HEK293 (cell line): ENCODE data around the gene OR8J3.
"Not testable (repeated sequence)": the region's sequence is repeated elsewhere in the genome, so short reads cannot be mapped to it uniquely, and the experiment has no call there.

Source experiments
- BCL11A ChIP-seq: fragments of 450-650 bp; formaldehyde crosslinking; IDR thresholded peaks from 2 replicates; pipeline ENCODE4 v1.5.1; 2016; ENCODE audit warnings: low read depth, missing biosample characterization, missing genetic modification characterization
- BCL11B ChIP-seq: fragments of 450-650 bp; formaldehyde crosslinking; IDR thresholded peaks from 2 replicates; pipeline ENCODE4 v1.5.1; 2016; ENCODE audit warnings: low read depth, missing biosample characterization, missing genetic modification characterization
- YY1 ChIP-seq: fragments of 450-650 bp; formaldehyde crosslinking; IDR thresholded peaks from 2 replicates; pipeline ENCODE4 v1.5.1; 2018; ENCODE audit warnings: missing biosample characterization, missing genetic modification characterization
- ZNF10 ChIP-seq: fragments of 450-650 bp; formaldehyde crosslinking; IDR thresholded peaks from 2 replicates; pipeline ENCODE4 v1.5.1; 2017; ENCODE audit warnings: missing biosample characterization, missing genetic modification characterization
- ZNF239 ChIP-seq: fragments of 450-650 bp; formaldehyde crosslinking; IDR thresholded peaks from 2 replicates; pipeline ENCODE4 v1.5.1; 2016; ENCODE audit warnings: missing biosample characterization, missing genetic modification characterization
- ZNF311 ChIP-seq: fragments of 450-650 bp; formaldehyde crosslinking; IDR thresholded peaks from 2 replicates; pipeline ENCODE4 v1.5.1; 2017; ENCODE audit warnings: missing biosample characterization, missing genetic modification characterization, borderline replicate concordance
- ZNF843 ChIP-seq: fragments of 450-650 bp; formaldehyde crosslinking; IDR thresholded peaks from 2 replicates; pipeline ENCODE4 v1.5.1; 2016; ENCODE audit warnings: missing biosample characterization, missing genetic modification characterization
- TF ChIP-seq, protein P1 (sequence below): fragments of 450-650 bp; formaldehyde crosslinking; IDR thresholded peaks from 2 replicates; pipeline ENCODE4 v1.5.1; 2016; ENCODE audit warnings: missing biosample characterization, missing genetic modification characterization
- TF ChIP-seq, protein P2 (sequence below): fragments of 450-650 bp; formaldehyde crosslinking; conservative IDR thresholded peaks from 2 replicates; pipeline ENCODE4 v1.5.1; 2016; ENCODE audit warnings: low read depth, missing biosample characterization, missing genetic modification characterization
- TF ChIP-seq, protein P3 (sequence below): fragments of 450-650 bp; formaldehyde crosslinking; IDR thresholded peaks from 2 replicates; pipeline ENCODE4 v1.5.1; 2016; ENCODE audit warnings: missing biosample characterization, missing genetic modification characterization
- TF ChIP-seq, protein P4 (sequence below): fragments of 450-650 bp; formaldehyde crosslinking; IDR thresholded peaks from 2 replicates; pipeline ENCODE4 v1.5.1; 2016; ENCODE audit warnings: missing biosample characterization, missing genetic modification characterization
- TF ChIP-seq, protein P5 (sequence below): fragments of 450-650 bp; formaldehyde crosslinking; IDR thresholded peaks from 2 replicates; pipeline ENCODE4 v1.5.1; 2016; ENCODE audit warnings: missing biosample characterization, missing genetic modification characterization, low read depth

DNA sequence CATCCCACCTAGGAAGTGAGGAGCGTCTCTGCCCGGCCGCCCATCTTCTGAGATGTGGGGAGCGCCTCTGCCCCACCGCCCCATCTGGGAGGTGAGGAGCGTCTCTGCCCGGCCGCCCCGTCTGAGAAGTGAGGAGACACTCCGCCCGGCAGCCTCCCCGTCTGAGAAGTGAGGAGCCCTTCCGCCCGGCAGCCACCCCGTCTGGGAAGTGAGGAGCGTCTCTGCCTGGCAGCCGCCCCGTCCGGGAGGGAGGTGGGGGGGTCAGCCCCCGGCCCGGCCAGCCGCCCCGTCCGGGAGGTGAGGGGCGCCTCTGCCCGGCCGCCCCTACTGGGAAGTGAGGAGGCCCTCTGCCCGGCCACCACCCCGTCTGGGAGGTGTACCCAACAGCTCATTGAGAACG is 3.7 kb upstream of the OR8J3 start:
- TF ChIP-seq, protein P1, sequence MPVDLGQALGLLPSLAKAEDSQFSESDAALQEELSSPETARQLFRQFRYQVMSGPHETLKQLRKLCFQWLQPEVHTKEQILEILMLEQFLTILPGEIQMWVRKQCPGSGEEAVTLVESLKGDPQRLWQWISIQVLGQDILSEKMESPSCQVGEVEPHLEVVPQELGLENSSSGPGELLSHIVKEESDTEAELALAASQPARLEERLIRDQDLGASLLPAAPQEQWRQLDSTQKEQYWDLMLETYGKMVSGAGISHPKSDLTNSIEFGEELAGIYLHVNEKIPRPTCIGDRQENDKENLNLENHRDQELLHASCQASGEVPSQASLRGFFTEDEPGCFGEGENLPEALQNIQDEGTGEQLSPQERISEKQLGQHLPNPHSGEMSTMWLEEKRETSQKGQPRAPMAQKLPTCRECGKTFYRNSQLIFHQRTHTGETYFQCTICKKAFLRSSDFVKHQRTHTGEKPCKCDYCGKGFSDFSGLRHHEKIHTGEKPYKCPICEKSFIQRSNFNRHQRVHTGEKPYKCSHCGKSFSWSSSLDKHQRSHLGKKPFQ (tag by site-specific recombination), result not testable (repeated sequence)
- not testable (repeated sequence) for TF ChIP-seq ZNF239 (tag by site-specific recombination); BCL11B (tag by site-specific recombination); ZNF10; ZNF311 (tag by site-specific recombination); YY1 (tag by site-specific recombination); BCL11A (tag by site-specific recombination); ZNF843 (tag by site-specific recombination)
- TF ChIP-seq, protein P2, sequence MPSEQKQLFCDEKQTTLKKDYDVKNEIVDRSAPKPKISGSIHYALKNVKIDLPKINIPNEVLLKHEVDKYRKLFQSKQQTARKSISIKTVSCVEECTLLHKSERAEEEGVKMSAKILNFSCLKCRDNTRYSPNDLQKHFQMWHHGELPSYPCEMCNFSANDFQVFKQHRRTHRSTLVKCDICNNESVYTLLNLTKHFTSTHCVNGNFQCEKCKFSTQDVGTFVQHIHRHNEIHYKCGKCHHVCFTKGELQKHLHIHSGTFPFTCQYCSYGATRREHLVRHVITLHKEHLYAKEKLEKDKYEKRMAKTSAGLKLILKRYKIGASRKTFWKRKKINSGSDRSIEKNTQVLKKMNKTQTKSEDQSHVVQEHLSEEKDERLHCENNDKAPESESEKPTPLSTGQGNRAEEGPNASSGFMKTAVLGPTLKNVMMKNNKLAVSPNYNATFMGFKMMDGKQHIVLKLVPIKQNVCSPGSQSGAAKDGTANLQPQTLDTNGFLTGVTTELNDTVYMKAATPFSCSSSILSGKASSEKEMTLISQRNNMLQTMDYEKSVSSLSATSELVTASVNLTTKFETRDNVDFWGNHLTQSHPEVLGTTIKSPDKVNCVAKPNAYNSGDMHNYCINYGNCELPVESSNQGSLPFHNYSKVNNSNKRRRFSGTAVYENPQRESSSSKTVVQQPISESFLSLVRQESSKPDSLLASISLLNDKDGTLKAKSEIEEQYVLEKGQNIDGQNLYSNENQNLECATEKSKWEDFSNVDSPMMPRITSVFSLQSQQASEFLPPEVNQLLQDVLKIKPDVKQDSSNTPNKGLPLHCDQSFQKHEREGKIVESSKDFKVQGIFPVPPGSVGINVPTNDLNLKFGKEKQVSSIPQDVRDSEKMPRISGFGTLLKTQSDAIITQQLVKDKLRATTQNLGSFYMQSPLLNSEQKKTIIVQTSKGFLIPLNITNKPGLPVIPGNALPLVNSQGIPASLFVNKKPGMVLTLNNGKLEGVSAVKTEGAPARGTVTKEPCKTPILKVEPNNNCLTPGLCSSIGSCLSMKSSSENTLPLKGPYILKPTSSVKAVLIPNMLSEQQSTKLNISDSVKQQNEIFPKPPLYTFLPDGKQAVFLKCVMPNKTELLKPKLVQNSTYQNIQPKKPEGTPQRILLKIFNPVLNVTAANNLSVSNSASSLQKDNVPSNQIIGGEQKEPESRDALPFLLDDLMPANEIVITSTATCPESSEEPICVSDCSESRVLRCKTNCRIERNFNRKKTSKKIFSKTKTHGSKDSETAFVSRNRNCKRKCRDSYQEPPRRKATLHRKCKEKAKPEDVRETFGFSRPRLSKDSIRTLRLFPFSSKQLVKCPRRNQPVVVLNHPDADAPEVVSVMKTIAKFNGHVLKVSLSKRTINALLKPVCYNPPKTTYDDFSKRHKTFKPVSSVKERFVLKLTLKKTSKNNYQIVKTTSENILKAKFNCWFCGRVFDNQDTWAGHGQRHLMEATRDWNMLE (tag by site-specific recombination), result not testable (repeated sequence)
- TF ChIP-seq, protein P3, sequence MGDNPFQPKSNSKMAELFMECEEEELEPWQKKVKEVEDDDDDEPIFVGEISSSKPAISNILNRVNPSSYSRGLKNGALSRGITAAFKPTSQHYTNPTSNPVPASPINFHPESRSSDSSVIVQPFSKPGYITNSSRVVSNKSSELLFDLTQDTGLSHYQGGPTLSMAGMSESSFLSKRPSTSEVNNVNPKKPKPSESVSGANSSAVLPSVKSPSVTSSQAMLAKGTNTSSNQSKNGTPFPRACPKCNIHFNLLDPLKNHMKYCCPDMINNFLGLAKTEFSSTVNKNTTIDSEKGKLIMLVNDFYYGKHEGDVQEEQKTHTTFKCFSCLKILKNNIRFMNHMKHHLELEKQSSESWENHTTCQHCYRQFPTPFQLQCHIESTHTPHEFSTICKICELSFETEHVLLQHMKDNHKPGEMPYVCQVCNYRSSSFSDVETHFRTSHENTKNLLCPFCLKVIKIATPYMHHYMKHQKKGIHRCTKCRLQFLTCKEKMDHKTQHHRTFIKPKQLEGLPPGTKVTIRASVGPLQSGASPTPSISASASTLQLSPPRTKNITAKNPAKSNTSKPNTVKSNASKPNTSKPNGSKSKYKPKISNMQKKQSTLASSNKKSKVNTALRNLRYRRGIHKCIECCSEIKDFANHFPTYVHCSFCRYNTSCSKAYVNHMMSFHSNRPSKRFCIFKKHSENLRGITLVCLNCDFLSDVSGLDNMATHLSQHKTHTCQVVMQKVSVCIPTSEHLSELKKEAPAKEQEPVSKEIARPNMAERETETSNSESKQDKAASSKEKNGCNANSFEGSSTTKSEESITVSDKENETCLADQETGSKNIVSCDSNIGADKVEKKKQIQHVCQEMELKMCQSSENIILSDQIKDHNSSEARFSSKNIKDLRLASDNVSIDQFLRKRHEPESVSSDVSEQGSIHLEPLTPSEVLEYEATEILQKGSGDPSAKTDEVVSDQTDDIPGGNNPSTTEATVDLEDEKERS (tag by site-specific recombination), result not testable (repeated sequence)
- TF ChIP-seq, protein P4, sequence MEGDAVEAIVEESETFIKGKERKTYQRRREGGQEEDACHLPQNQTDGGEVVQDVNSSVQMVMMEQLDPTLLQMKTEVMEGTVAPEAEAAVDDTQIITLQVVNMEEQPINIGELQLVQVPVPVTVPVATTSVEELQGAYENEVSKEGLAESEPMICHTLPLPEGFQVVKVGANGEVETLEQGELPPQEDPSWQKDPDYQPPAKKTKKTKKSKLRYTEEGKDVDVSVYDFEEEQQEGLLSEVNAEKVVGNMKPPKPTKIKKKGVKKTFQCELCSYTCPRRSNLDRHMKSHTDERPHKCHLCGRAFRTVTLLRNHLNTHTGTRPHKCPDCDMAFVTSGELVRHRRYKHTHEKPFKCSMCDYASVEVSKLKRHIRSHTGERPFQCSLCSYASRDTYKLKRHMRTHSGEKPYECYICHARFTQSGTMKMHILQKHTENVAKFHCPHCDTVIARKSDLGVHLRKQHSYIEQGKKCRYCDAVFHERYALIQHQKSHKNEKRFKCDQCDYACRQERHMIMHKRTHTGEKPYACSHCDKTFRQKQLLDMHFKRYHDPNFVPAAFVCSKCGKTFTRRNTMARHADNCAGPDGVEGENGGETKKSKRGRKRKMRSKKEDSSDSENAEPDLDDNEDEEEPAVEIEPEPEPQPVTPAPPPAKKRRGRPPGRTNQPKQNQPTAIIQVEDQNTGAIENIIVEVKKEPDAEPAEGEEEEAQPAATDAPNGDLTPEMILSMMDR (tag by site-specific recombination), result not testable (repeated sequence)
- TF ChIP-seq, protein P5, sequence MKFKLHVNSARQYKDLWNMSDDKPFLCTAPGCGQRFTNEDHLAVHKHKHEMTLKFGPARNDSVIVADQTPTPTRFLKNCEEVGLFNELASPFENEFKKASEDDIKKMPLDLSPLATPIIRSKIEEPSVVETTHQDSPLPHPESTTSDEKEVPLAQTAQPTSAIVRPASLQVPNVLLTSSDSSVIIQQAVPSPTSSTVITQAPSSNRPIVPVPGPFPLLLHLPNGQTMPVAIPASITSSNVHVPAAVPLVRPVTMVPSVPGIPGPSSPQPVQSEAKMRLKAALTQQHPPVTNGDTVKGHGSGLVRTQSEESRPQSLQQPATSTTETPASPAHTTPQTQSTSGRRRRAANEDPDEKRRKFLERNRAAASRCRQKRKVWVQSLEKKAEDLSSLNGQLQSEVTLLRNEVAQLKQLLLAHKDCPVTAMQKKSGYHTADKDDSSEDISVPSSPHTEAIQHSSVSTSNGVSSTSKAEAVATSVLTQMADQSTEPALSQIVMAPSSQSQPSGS (tag by site-specific recombination), result not testable (repeated sequence)
